ENCODE measurements around the gene SMAD7. TPM values are rescaled to one million over a fixed set of nuclear protein-coding genes. Genes with fewer than 3 reads are reported as not detected.

The SMAD7 gene
- total and polyA plus RNA-seq, 2 donors (not counting 1 experiment from before 2014, with no cell fraction given) = 6.1 to 16.3 TPM

GRCh38 chr18:48994926-48995835, 44.4 kb upstream of the SMAD7 start:
- Histone ChIP-seq H3K4me2 (ENCODE audit: extremely low read depth, insufficient read depth, low read length) (no peak overlapping the region), H3K36me3 (ENCODE audit: control insufficient read depth, insufficient read depth, low read length) (no peaks in the 10 kb centered on the region), H4K20me1 (ENCODE audit: control insufficient read depth, extremely low read depth, insufficient read depth, low read length) (no peaks in the 10 kb centered on the region), H2AFZ (ENCODE audit: low read length) (no peak overlapping the region), H3K9ac (ENCODE audit: insufficient read depth, low read length) (no peak overlapping the region), H3K4me1 (ENCODE audit: control insufficient read depth, extremely low read depth, insufficient read depth, low read length) (peaks cover 52% of the 10 kb centered on the region), H3K27ac (ENCODE audit: insufficient read depth, low read length) (peak overlapping the region; percentile 95), H3K27me3 (ENCODE audit: control insufficient read depth, insufficient read depth, low read length) (no peaks in the 10 kb centered on the region), H3K9me3 (ENCODE audit: control insufficient read depth, insufficient read depth, low read depth, low read length) (no peaks in the 10 kb centered on the region), H3K79me2 (ENCODE audit: control insufficient read depth, insufficient read depth, low read length) (no peaks in the 10 kb centered on the region), H3K4me3 (replicated peaks in 1 of 4; ENCODE audit: control extremely low read depth in 1 of 4, insufficient read depth in 1 of 4, low read depth in 3 of 4, low read length in 4 of 4) (no peak overlapping the region)
- TF ChIP-seq CTCF (conservative IDR thresholded peaks at IDR 0.05 in 1 of 2, IDR thresholded peaks at IDR 0.05 in 1 of 2; ENCODE audit: low read depth in 1 of 2, low read length in 2 of 2) (no peak), EZH2 (IDR thresholded peaks at IDR 0.05; ENCODE audit: low read length, missing control alignments) (no peak)
- no peak for DNase-seq (ENCODE audit: low read depth in 2 of 2)

- Histone ChIP-seq H3K27ac (ENCODE audit: insufficient read depth, low read length) (peak overlapping the region; percentile 95), H3K79me2 (ENCODE audit: control insufficient read depth, insufficient read depth, low read length) (no peaks in the 10 kb centered on the region), H3K4me3 (replicated peaks in 1 of 4; ENCODE audit: control extremely low read depth in 1 of 4, insufficient read depth in 1 of 4, low read depth in 3 of 4, low read length in 4 of 4) (no peak overlapping the region), H3K4me2 (ENCODE audit: extremely low read depth, insufficient read depth, low read length) (peak overlapping the region; percentile 17), H2AFZ (ENCODE audit: low read length) (no peak overlapping the region), H3K27me3 (ENCODE audit: control insufficient read depth, insufficient read depth, low read length) (no peaks in the 10 kb centered on the region), H3K9me3 (ENCODE audit: control insufficient read depth, insufficient read depth, low read depth, low read length) (no peaks in the 10 kb centered on the region), H3K36me3 (ENCODE audit: control insufficient read depth, insufficient read depth, low read length) (no peaks in the 10 kb centered on the region), H3K9ac (ENCODE audit: insufficient read depth, low read length) (peak overlapping the region; percentile 53), H3K4me1 (ENCODE audit: control insufficient read depth, extremely low read depth, insufficient read depth, low read length) (peaks cover 54% of the 10 kb centered on the region), H4K20me1 (ENCODE audit: control insufficient read depth, extremely low read depth, insufficient read depth, low read length) (no peaks in the 10 kb centered on the region)
- no peak for TF ChIP-seq CTCF (conservative IDR thresholded peaks at IDR 0.05 in 1 of 2, IDR thresholded peaks at IDR 0.05 in 1 of 2; ENCODE audit: low read depth in 1 of 2, low read length in 2 of 2)
- no peak for TF ChIP-seq EZH2 (IDR thresholded peaks at IDR 0.05; ENCODE audit: low read length, missing control alignments)
- peak; percentile 85 to 87 for DNase-seq (ENCODE audit: low read depth in 2 of 2)
These were observed 43.4 kb upstream of the SMAD7 start for GRCh38 chr18:48994044-48994651.

- Histone ChIP-seq H3K4me3 (replicated peaks in 1 of 4; ENCODE audit: control extremely low read depth in 1 of 4, insufficient read depth in 1 of 4, low read depth in 3 of 4, low read length in 4 of 4) (no peak overlapping the region), H3K79me2 (ENCODE audit: control insufficient read depth, insufficient read depth, low read length) (no peaks in the 10 kb centered on the region), H3K27me3 (ENCODE audit: control insufficient read depth, insufficient read depth, low read length) (no peaks in the 10 kb centered on the region), H3K27ac (ENCODE audit: insufficient read depth, low read length) (peak overlapping the region; percentile 95), H3K36me3 (ENCODE audit: control insufficient read depth, insufficient read depth, low read length) (no peaks in the 10 kb centered on the region), H3K9me3 (ENCODE audit: control insufficient read depth, insufficient read depth, low read depth, low read length) (no peaks in the 10 kb centered on the region), H4K20me1 (ENCODE audit: control insufficient read depth, extremely low read depth, insufficient read depth, low read length) (no peaks in the 10 kb centered on the region), H3K9ac (ENCODE audit: insufficient read depth, low read length) (peak overlapping the region; percentile 53), H3K4me1 (ENCODE audit: control insufficient read depth, extremely low read depth, insufficient read depth, low read length) (peaks cover 51% of the 10 kb centered on the region), H3K4me2 (ENCODE audit: extremely low read depth, insufficient read depth, low read length) (peak overlapping the region; percentile 17), H2AFZ (ENCODE audit: low read length) (no peak overlapping the region)
- peak in 1 of 2 donors; percentile 49 for DNase-seq (ENCODE audit: low read depth in 2 of 2)
- TF ChIP-seq CTCF (conservative IDR thresholded peaks at IDR 0.05 in 1 of 2, IDR thresholded peaks at IDR 0.05 in 1 of 2; ENCODE audit: low read depth in 1 of 2, low read length in 2 of 2) (no peak), EZH2 (IDR thresholded peaks at IDR 0.05; ENCODE audit: low read length, missing control alignments) (no peak)
These were observed 42.8 kb upstream of the SMAD7 start for GRCh38 chr18:48993586-48993985.

Measured in fibroblast of lung (primary cell).